ENCODE measurements around the gene IMMP2L. TPM values are rescaled to one million over a fixed set of nuclear protein-coding genes. Genes with fewer than 3 reads are reported as not detected.

The IMMP2L gene
- total RNA-seq, 3 donors from 2014 or later (not counting 1 experiment from before 2014, with no cell fraction given), result 6.9 to 9.2 (median 8.7) TPM

- Histone ChIP-seq H3K36me3 (ENCODE audit: control insufficient read depth, insufficient read depth, low read length) (no peaks in the 10 kb centered on the region), H3K9me3 (ENCODE audit: control insufficient read depth, insufficient read depth, low read length) (no peaks in the 10 kb centered on the region), H3K4me3 (ENCODE audit: low read length) (no peak overlapping the region), H3K27ac (ENCODE audit: low read length) (no peak overlapping the region), H3K4me1 (ENCODE audit: control insufficient read depth, insufficient read depth, low read length) (no peaks in the 10 kb centered on the region), H3K27me3 (ENCODE audit: control insufficient read depth, insufficient read depth, low read length) (no peaks in the 10 kb centered on the region)
- DNase-seq, result no peak
- H3K9me3 Mint-ChIP-seq, result peaks cover 2 to 6% of the 10 kb centered on the region in 2 donors
- no peak for TF ChIP-seq CTCF (IDR thresholded peaks at IDR 0.05)
- no peaks in the 10 kb centered on the region for H3K36me3 Mint-ChIP-seq
- H3K4me3 Mint-ChIP-seq, result no peak overlapping the region
- H3K4me1 Mint-ChIP-seq, result no peaks in the 10 kb centered on the region
- ATAC-seq, result no peak
- intact Hi-C loops (cut with micrococcal nuclease), result no loop called here
- WGBS (ENCODE audit: insufficient coverage), result no CpG with 5 or more reads among the region's 3 CpGs
- H3K27ac Mint-ChIP-seq, result no peak overlapping the region
- no peaks in the 10 kb centered on the region for H3K27me3 Mint-ChIP-seq (ENCODE audit: low read depth in 2 of 2)
Observed at GRCh38 chr7:111108496-111108895, 453.8 kb downstream of the IMMP2L start.

GRCh38 chr7:111108000-111108399 is 454.3 kb downstream of the IMMP2L start:
- Mint-ChIP-seq H3K9me3 (peaks cover 2 to 6% of the 10 kb centered on the region in 2 donors), H3K27me3 (ENCODE audit: low read depth in 2 of 2) (no peaks in the 10 kb centered on the region), H3K27ac (no peak overlapping the region), H3K4me1 (no peaks in the 10 kb centered on the region), H3K4me3 (no peak overlapping the region), H3K36me3 (no peaks in the 10 kb centered on the region)
- no CpG with 5 or more reads among the region's 1 CpG for WGBS (ENCODE audit: insufficient coverage)
- Histone ChIP-seq H3K4me3 (ENCODE audit: low read length) (no peak overlapping the region), H3K27me3 (ENCODE audit: control insufficient read depth, insufficient read depth, low read length) (no peaks in the 10 kb centered on the region), H3K9me3 (ENCODE audit: control insufficient read depth, insufficient read depth, low read length) (no peaks in the 10 kb centered on the region), H3K4me1 (ENCODE audit: control insufficient read depth, insufficient read depth, low read length) (no peaks in the 10 kb centered on the region), H3K36me3 (ENCODE audit: control insufficient read depth, insufficient read depth, low read length) (no peaks in the 10 kb centered on the region), H3K27ac (ENCODE audit: low read length) (no peak overlapping the region)
- ATAC-seq, result no peak
- no peak for TF ChIP-seq CTCF (IDR thresholded peaks at IDR 0.05)
- intact Hi-C loops (cut with micrococcal nuclease), result no loop called here
- DNase-seq, result no peak

GRCh38 chr7:111107579-111107978 is 454.7 kb downstream of the IMMP2L start:
- Histone ChIP-seq H3K36me3 (ENCODE audit: control insufficient read depth, insufficient read depth, low read length) (no peaks in the 10 kb centered on the region), H3K27ac (ENCODE audit: low read length) (no peak overlapping the region), H3K4me3 (ENCODE audit: low read length) (no peak overlapping the region), H3K27me3 (ENCODE audit: control insufficient read depth, insufficient read depth, low read length) (no peaks in the 10 kb centered on the region), H3K4me1 (ENCODE audit: control insufficient read depth, insufficient read depth, low read length) (no peaks in the 10 kb centered on the region), H3K9me3 (ENCODE audit: control insufficient read depth, insufficient read depth, low read length) (no peaks in the 10 kb centered on the region)
- no peaks in the 10 kb centered on the region for H3K27me3 Mint-ChIP-seq (ENCODE audit: low read depth in 2 of 2)
- peaks cover 2 to 6% of the 10 kb centered on the region in 2 donors for H3K9me3 Mint-ChIP-seq
- no peaks in the 10 kb centered on the region for H3K4me1 Mint-ChIP-seq
- intact Hi-C loops (cut with micrococcal nuclease), result no loop called here
- H3K4me3 Mint-ChIP-seq, result no peak overlapping the region
- TF ChIP-seq CTCF (IDR thresholded peaks at IDR 0.05), result no peak
- no peak overlapping the region for H3K27ac Mint-ChIP-seq
- no peaks in the 10 kb centered on the region for H3K36me3 Mint-ChIP-seq
- no CpG with 5 or more reads among the region's 1 CpG for WGBS (ENCODE audit: insufficient coverage)
- DNase-seq, result no peak
- no peak for ATAC-seq

GRCh38 chr7:111105269-111105668 is 457.0 kb downstream of the IMMP2L start:
- no peaks in the 10 kb centered on the region for H3K36me3 Mint-ChIP-seq
- 91% methylated on average over 3 of the region's 3 CpGs for WGBS (ENCODE audit: insufficient coverage)
- H3K4me1 ChIP-seq (ENCODE audit: control insufficient read depth, insufficient read depth, low read length), result no peaks in the 10 kb centered on the region
- H3K4me3 Mint-ChIP-seq, result no peak overlapping the region
- H3K36me3 ChIP-seq (ENCODE audit: control insufficient read depth, insufficient read depth, low read length), result no peaks in the 10 kb centered on the region
- no peak for TF ChIP-seq CTCF (IDR thresholded peaks at IDR 0.05)
- H3K4me1 Mint-ChIP-seq, result no peaks in the 10 kb centered on the region
- no peak overlapping the region for H3K27ac ChIP-seq (ENCODE audit: low read length)
- no peaks in the 10 kb centered on the region for H3K27me3 ChIP-seq (ENCODE audit: control insufficient read depth, insufficient read depth, low read length)
- ATAC-seq (no peak), DNase-seq (no peak)
- intact Hi-C loops (cut with micrococcal nuclease), result no loop called here
- H3K9me3 ChIP-seq (ENCODE audit: control insufficient read depth, insufficient read depth, low read length), result no peaks in the 10 kb centered on the region
- H3K9me3 Mint-ChIP-seq, result peaks cover 2 to 3% of the 10 kb centered on the region in 2 donors
- no peak overlapping the region for H3K4me3 ChIP-seq (ENCODE audit: low read length)
- no peak overlapping the region for H3K27ac Mint-ChIP-seq
- H3K27me3 Mint-ChIP-seq (ENCODE audit: low read depth in 2 of 2), result no peaks in the 10 kb centered on the region
